Endothelial cell of umbilical vein (primary cell): Measurements from ENCODE around the gene SBF1. TPM values are rescaled to one million over a fixed set of nuclear protein-coding genes. Genes with fewer than 3 reads are reported as not detected.
A peak's percentile ranks its signal among the peaks of the same experiment; 100 is the strongest.

Source experiments
- BruUV-seq: library from RNA; stranded (reverse); fragments of 400-500 nt; replicated peaks from 2 replicates; lab custom pipeline; 2021; lab: Mats Ljungman, UMichigan
- CTCF ChIA-PET: fragments of 300-600, 350-600 bp; sonication (Branson Sonifier 250); formaldehyde crosslinking; loops from one replicate; lab custom pipeline; 2021; ENCODE audit warnings: antibody characterized with exemption, inconsistent platforms; lab: Charles Lee
- POLR2A ChIA-PET: fragments of 300-600, 350-600 bp; sonication (Branson Sonifier 250); formaldehyde crosslinking; loops from one replicate; lab custom pipeline; 2021; ENCODE audit warnings: antibody characterized with exemption, inconsistent platforms; lab: Charles Lee
- DNase-seq: peaks from one replicate; pipeline ENCODE4 v3.0.0-alpha.2; 2011; ENCODE audit warnings: low read depth, low spot score
- FAIRE-seq: peaks from 2 replicates; lab custom pipeline; 2011; peaks lifted over from hg19 to GRCh38; lab: Jason Lieb, UNC
- H2AFZ ChIP-seq: 2 replicates; pipeline ENCODE4 v1.6.0; 2012; ENCODE audit warnings: low read depth, low read length, control low read depth, inconsistent platforms
- H3K27ac ChIP-seq: 2 replicates; pipeline ENCODE4 v1.5.1; 2011; ENCODE audit warnings: low read depth, mild to moderate bottlenecking, control low read depth, low read length, moderate library complexity; ENCODE audit not compliant: insufficient read depth
- H3K27me3 ChIP-seq, 2 experiments: 2 replicates each; pipeline versions ENCODE4 v1.6.0 to v1.6.1; 2011; ENCODE audit warnings: low read length in 2 of 2, mixed read lengths in 1 of 2; ENCODE audit not compliant: control insufficient read depth in 2 of 2, insufficient read depth in 2 of 2
- H3K36me3 ChIP-seq, 2 experiments: 2 replicates in 1 of 2; 3 replicates in 1 of 2; pipeline ENCODE4 v1.5.1; 2011; ENCODE audit warnings: low read length in 2 of 2, mild to moderate bottlenecking in 1 of 2, moderate library complexity in 1 of 2; ENCODE audit not compliant: control insufficient read depth in 2 of 2, insufficient read depth in 2 of 2; ENCODE audit errors: extremely low read depth in 1 of 2
- H3K4me1 ChIP-seq: 3 replicates; pipeline ENCODE4 v1.5.1; 2011; ENCODE audit warnings: mild to moderate bottlenecking, low read length; ENCODE audit not compliant: control insufficient read depth, insufficient read depth; ENCODE audit errors: extremely low read depth
- H3K4me2 ChIP-seq: 2 replicates; pipeline ENCODE4 v1.6.1; 2011; ENCODE audit warnings: low read length, control low read depth, mixed read lengths; ENCODE audit not compliant: insufficient read depth
- H3K4me3 ChIP-seq, 3 experiments: fragments of 200-600 bp in 1 of 3; sonication (generic), shearing (Covaris generic) in 1 of 3; replicated peaks in 1 of 3; 2 replicates each; pipeline ENCODE4 v1.5.1; 2011 to 2016; ENCODE audit warnings: control low read depth in 3 of 3, low read length in 3 of 3, mild to moderate bottlenecking in 2 of 3, inconsistent platforms in 1 of 3, low read depth in 1 of 3, moderate library complexity in 1 of 3; ENCODE audit not compliant: insufficient read depth in 1 of 3
- H3K79me2 ChIP-seq: 2 replicates; pipeline ENCODE4 v1.6.0; 2012; ENCODE audit warnings: low read length, inconsistent platforms; ENCODE audit not compliant: control insufficient read depth, insufficient read depth
- H3K9ac ChIP-seq: replicated peaks from 2 replicates; pipeline ENCODE3; 2011; ENCODE audit warnings: low read length, control low read depth; ENCODE audit not compliant: insufficient read depth; ENCODE audit errors: extremely low read depth
- H3K9me1 ChIP-seq: replicated peaks from 3 replicates; pipeline ENCODE4 v1.6.0; 2011; ENCODE audit warnings: mild to moderate bottlenecking, low read length; ENCODE audit not compliant: control insufficient read depth, insufficient read depth; ENCODE audit errors: extremely low read depth
- H3K9me3 ChIP-seq: replicated peaks from 2 replicates; pipeline ENCODE4 v1.5.1; 2012; ENCODE audit warnings: low read length, inconsistent platforms; ENCODE audit not compliant: control insufficient read depth, insufficient read depth
- H4K20me1 ChIP-seq: replicated peaks from 2 replicates; pipeline ENCODE3; 2011; ENCODE audit warnings: mild to moderate bottlenecking, low read length; ENCODE audit not compliant: control insufficient read depth, insufficient read depth; ENCODE audit errors: extremely low read depth
- EZH2 ChIP-seq: IDR thresholded peaks from 2 replicates; pipeline ENCODE4 v1.6.1; 2012; ENCODE audit warnings: borderline replicate concordance, low read depth, mild to moderate bottlenecking, moderate library complexity, low read length, inconsistent platforms; ENCODE audit not compliant: severe bottlenecking
- FOS ChIP-seq: IDR thresholded peaks from 2 replicates; pipeline ENCODE4 v1.6.1; 2011; ENCODE audit warnings: mild to moderate bottlenecking, low read length, moderate library complexity, borderline replicate concordance; ENCODE audit not compliant: insufficient read depth
- GATA2 ChIP-seq: IDR thresholded peaks from 2 replicates; pipeline ENCODE4 v1.7.0; 2011; ENCODE audit warnings: low read depth, mild to moderate bottlenecking, moderate library complexity, mixed read lengths, low read length; ENCODE audit not compliant: insufficient read length, insufficient read depth
- JUN ChIP-seq: IDR thresholded peaks from 2 replicates; pipeline ENCODE4 v1.6.1; 2011; ENCODE audit warnings: borderline replicate concordance, low read depth; ENCODE audit not compliant: insufficient read length, insufficient read depth
- MAX ChIP-seq: IDR thresholded peaks from 2 replicates; pipeline ENCODE4 v1.6.1; 2011; ENCODE audit not compliant: insufficient read depth, insufficient read length
- POLR2A ChIP-seq: IDR thresholded peaks from 2 replicates; pipeline ENCODE4 v1.6.1; 2012; ENCODE audit warnings: low read depth, mild to moderate bottlenecking, control low read depth, low read length
- POLR2AphosphoS5 ChIP-seq: IDR thresholded peaks from 2 replicates; pipeline ENCODE4 v1.6.1; 2012; ENCODE audit warnings: low read depth, mild to moderate bottlenecking, control low read depth, low read length, moderate library complexity; ENCODE audit not compliant: insufficient read depth
- dilution Hi-C: fragments of 300-500 bp; cut with MboI; formaldehyde crosslinking; loops from one replicate; pipeline ENCODE4 v1.15.0; 2019; ENCODE audit warnings: low sequenced_read_pairs; ENCODE audit not compliant: extremely low pct_ligation_motif_present
- intact Hi-C: fragments of 100-400 bp; cut with micrococcal nuclease; formaldehyde crosslinking; loops from one replicate; pipeline ENCODE4 v1.10.0; 2022
- polyA plus RNA-seq, 4 experiments: library from polyadenylated mRNA; depleted of rRNA in 3 of 4; stranded (reverse) in 3 of 4; unstranded in 1 of 4; fragments of >200 nt; gene quantifications; 2 replicates each; pipeline versions ENCODE4 v1.2.1 to v1.2.3, GENCODE V29; 2011 to 2012; ENCODE audit warnings: missing spikeins in 1 of 4
- total RNA-seq: library from RNA; stranded (reverse); gene quantifications from 2 replicates; pipeline ENCODE4 v1.2.3, GENCODE V29; 2021

The SBF1 gene
- total and polyA plus RNA-seq, 2 donors (not counting 3 experiments of a cell fraction or from before 2014, with no cell fraction given), result 36.3 to 68.6 TPM

GRCh38 chr22:50461979-50462540 is 12.8 kb downstream of the SBF1 start:
- TSS peak; percentile 6 for BruUV-seq
- H2AFZ ChIP-seq, result no peak overlapping the region
- dilution Hi-C loops, result no loop called here
- H3K27me3 ChIP-seq, result no peaks in the 10 kb centered on the region
- H3K27ac ChIP-seq, result no peak overlapping the region
- H3K36me3 ChIP-seq, result peaks cover 0 to 84% of the 10 kb centered on the region in 2 experiments
- DNase-seq (no peak), FAIRE-seq (no peak)
- no peak overlapping the region for H3K4me3 ChIP-seq
- H3K9me1 ChIP-seq, result no peaks in the 10 kb centered on the region
- H4K20me1 ChIP-seq, result no peaks in the 10 kb centered on the region
- no peaks in the 10 kb centered on the region for H3K79me2 ChIP-seq
- TF ChIP-seq JUN (no peak), FOS (no peak), EZH2 (no peak), MAX (no peak), POLR2A (no peak), GATA2 (no peak)
- no peaks in the 10 kb centered on the region for H3K4me1 ChIP-seq
- intact Hi-C loops, result no loop called here
- no peak overlapping the region for H3K9ac ChIP-seq
- H3K9me3 ChIP-seq, result no peaks in the 10 kb centered on the region
- ChIA-PET POLR2A (no interaction called here), CTCF (interaction anchor here (1.1 kb wide), 1 partner anchor 9 kb away, joined by 3 read pairs; no protein-coding TSS in a partner anchor)
- H3K4me2 ChIP-seq, result no peak overlapping the region

GRCh38 chr22:50461536-50461935 is 13.3 kb downstream of the SBF1 start:
- ChIA-PET CTCF (interaction anchor here (1.1 to 1.3 kb wide), 2 partner anchors 9 to 36 kb away, joined by 3 to 5 read pairs; no protein-coding TSS in a partner anchor), POLR2A (no interaction called here)
- intact Hi-C loops, result no loop called here

More at GRCh38 chr22:50461536-50461935, 13.3 kb downstream of the SBF1 start:
- no peaks in the 10 kb centered on the region for H3K9me1 ChIP-seq
- DNase-seq (no peak), FAIRE-seq (no peak)
- no peak overlapping the region for H2AFZ ChIP-seq
- H3K4me3 ChIP-seq, result no peak overlapping the region
- dilution Hi-C loops, result no loop called here
- no TSS peak for BruUV-seq
- H3K9ac ChIP-seq, result no peak overlapping the region
- H3K4me1 ChIP-seq, result no peaks in the 10 kb centered on the region
- no peak overlapping the region for H3K27ac ChIP-seq
- no peaks in the 10 kb centered on the region for H3K79me2 ChIP-seq
- peaks cover 0 to 82% of the 10 kb centered on the region in 2 experiments for H3K36me3 ChIP-seq
- H3K9me3 ChIP-seq, result no peaks in the 10 kb centered on the region
- no peaks in the 10 kb centered on the region for H3K27me3 ChIP-seq
- no peak for TF ChIP-seq FOS
- no peak for TF ChIP-seq POLR2AphosphoS5
- no peak for TF ChIP-seq MAX
- no peak for TF ChIP-seq JUN
- TF ChIP-seq POLR2A, result no peak
- no peak for TF ChIP-seq GATA2
- no peak overlapping the region for H3K4me2 ChIP-seq
- no peaks in the 10 kb centered on the region for H4K20me1 ChIP-seq
